Tongue (tissue), 2 donors: Measurements from ENCODE around the gene FAHD1. TPM values are rescaled to one million over a fixed set of nuclear protein-coding genes. Genes with fewer than 3 reads are reported as not detected.
A peak's percentile ranks its signal among the peaks of the same experiment; 100 is the strongest.

Experiments
- DNase-seq: peaks from one replicate; pipeline ENCODE4 v3.0.0-alpha.2; 2015
- total RNA-seq: library from RNA; depleted of rRNA; stranded (reverse); fragments of >200 nt; gene quantifications from one replicate; pipeline ENCODE4 v1.2.3, GENCODE V29; 2014

Gene FAHD1
- total RNA-seq, 1 donor from 2014 or later = 45.4 TPM

- no peak for DNase-seq
Measured at GRCh38 chr16:1817276-1817589, 9.8 kb upstream of the FAHD1 start.

- DNase-seq = no peak
Measured at GRCh38 chr16:1817716-1818115, 9.3 kb upstream of the FAHD1 start.

GRCh38 chr16:1818204-1818872 lies 8.7 kb upstream of the FAHD1 start:
- no peak for DNase-seq

- no peak for DNase-seq
Measured at GRCh38 chr16:1818873-1819525, 8.0 kb upstream of the FAHD1 start.

GRCh38 chr16:1819611-1820010 lies 7.4 kb upstream of the FAHD1 start:
- DNase-seq = no peak

- DNase-seq = peak; percentile 2
Measured at GRCh38 chr16:1820096-1820945, 6.7 kb upstream of the FAHD1 start.

- no peak for DNase-seq
Measured at GRCh38 chr16:1820946-1821290, 6.1 kb upstream of the FAHD1 start.

GRCh38 chr16:1821861-1822611 lies 5.0 kb upstream of the FAHD1 start:
- DNase-seq = no peak

GRCh38 chr16:1822801-1823200 lies 4.2 kb upstream of the FAHD1 start:
- DNase-seq = no peak

GRCh38 chr16:1823821-1824220 lies 3.2 kb upstream of the FAHD1 start:
- peak; percentile 73 for DNase-seq

- no peak for DNase-seq
Measured at GRCh38 chr16:1825381-1825863, 1.6 kb upstream of the FAHD1 start.

- no peak for DNase-seq
Measured at GRCh38 chr16:1825864-1826690, 929 bp upstream of the FAHD1 start.

GRCh38 chr16:1828645-1829410 lies 1.8 kb downstream of the FAHD1 start:
- DNase-seq = no peak

GRCh38 chr16:1830213-1830612 lies 3.2 kb downstream of the FAHD1 start:
- DNase-seq = no peak

GRCh38 chr16:1831186-1832075 lies 4.4 kb downstream of the FAHD1 start:
- DNase-seq = no peak

GRCh38 chr16:1832838-1833454 lies 5.9 kb downstream of the FAHD1 start:
- DNase-seq = no peak

- DNase-seq = peak; percentile 14
Measured at GRCh38 chr16:1834096-1834495, 7.1 kb downstream of the FAHD1 start.

- DNase-seq = no peak
Measured at GRCh38 chr16:1839554-1839953, 12.5 kb downstream of the FAHD1 start.

- no peak for DNase-seq
Measured at GRCh38 chr16:1845985-1846384, 19.0 kb downstream of the FAHD1 start.
